Fibroblast of skin of left quadriceps (primary cell): ENCODE data around the gene TCF20.

Experiments used
- DNase-seq, 2 experiments: peaks; one replicate each; pipeline ENCODE4 v3.0.0-alpha.2; 2013; ENCODE audit warnings: low read depth in 2 of 2

TCF20 gene

GRCh38 chr22:42282252-42282942 is 11.9 kb upstream of the TCF20 start:
- no peak for DNase-seq

GRCh38 chr22:42281706-42282251 is 11.3 kb upstream of the TCF20 start:
- no peak for DNase-seq

GRCh38 chr22:42281284-42281683 is 10.8 kb upstream of the TCF20 start:
- no peak for DNase-seq

- no peak for DNase-seq
Observed at GRCh38 chr22:42280836-42281235, 10.4 kb upstream of the TCF20 start.

- DNase-seq = no peak
Observed at GRCh38 chr22:42280140-42280539, 9.7 kb upstream of the TCF20 start.

- no peak for DNase-seq
Observed at GRCh38 chr22:42279425-42280020, 9.1 kb upstream of the TCF20 start.

- no peak for DNase-seq
Observed at GRCh38 chr22:42277988-42278776, 7.7 kb upstream of the TCF20 start.

GRCh38 chr22:42277232-42277753 is 6.8 kb upstream of the TCF20 start:
- no peak for DNase-seq

GRCh38 chr22:42275970-42276369 is 5.5 kb upstream of the TCF20 start:
- DNase-seq = no peak

GRCh38 chr22:42275176-42275575 is 4.7 kb upstream of the TCF20 start:
- no peak for DNase-seq

- no peak for DNase-seq
Observed at GRCh38 chr22:42273855-42274451, 3.5 kb upstream of the TCF20 start.

GRCh38 chr22:42272431-42272999 is 2.1 kb upstream of the TCF20 start:
- DNase-seq = no peak

GRCh38 chr22:42271906-42272305 is 1.5 kb upstream of the TCF20 start:
- DNase-seq = no peak

- no peak for DNase-seq
Observed at GRCh38 chr22:42271191-42271813, 849 bp upstream of the TCF20 start.

GRCh38 chr22:42270176-42270509 is 310 bp downstream of the TCF20 start:
- DNase-seq = no peak

GRCh38 chr22:42269432-42270175 is 849 bp downstream of the TCF20 start:
- DNase-seq = no peak

- no peak for DNase-seq
Observed at GRCh38 chr22:42268852-42269410, 1.5 kb downstream of the TCF20 start.

GRCh38 chr22:42265321-42265720 is 5.1 kb downstream of the TCF20 start:
- no peak for DNase-seq

GRCh38 chr22:42263944-42264343 is 6.5 kb downstream of the TCF20 start:
- no peak for DNase-seq

GRCh38 chr22:42262964-42263363 is 7.5 kb downstream of the TCF20 start:
- no peak for DNase-seq
